Measurements from ENCODE around the gene COG5. TPM values are rescaled to one million over a fixed set of nuclear protein-coding genes. Genes with fewer than 3 reads are reported as not detected.

The COG5 gene
- total RNA-seq, 1 donor from 2014 or later: 39.6 TPM

- H3K36me3 ChIP-seq: no peaks in the 10 kb centered on the region
- TF ChIP-seq, protein P1, sequence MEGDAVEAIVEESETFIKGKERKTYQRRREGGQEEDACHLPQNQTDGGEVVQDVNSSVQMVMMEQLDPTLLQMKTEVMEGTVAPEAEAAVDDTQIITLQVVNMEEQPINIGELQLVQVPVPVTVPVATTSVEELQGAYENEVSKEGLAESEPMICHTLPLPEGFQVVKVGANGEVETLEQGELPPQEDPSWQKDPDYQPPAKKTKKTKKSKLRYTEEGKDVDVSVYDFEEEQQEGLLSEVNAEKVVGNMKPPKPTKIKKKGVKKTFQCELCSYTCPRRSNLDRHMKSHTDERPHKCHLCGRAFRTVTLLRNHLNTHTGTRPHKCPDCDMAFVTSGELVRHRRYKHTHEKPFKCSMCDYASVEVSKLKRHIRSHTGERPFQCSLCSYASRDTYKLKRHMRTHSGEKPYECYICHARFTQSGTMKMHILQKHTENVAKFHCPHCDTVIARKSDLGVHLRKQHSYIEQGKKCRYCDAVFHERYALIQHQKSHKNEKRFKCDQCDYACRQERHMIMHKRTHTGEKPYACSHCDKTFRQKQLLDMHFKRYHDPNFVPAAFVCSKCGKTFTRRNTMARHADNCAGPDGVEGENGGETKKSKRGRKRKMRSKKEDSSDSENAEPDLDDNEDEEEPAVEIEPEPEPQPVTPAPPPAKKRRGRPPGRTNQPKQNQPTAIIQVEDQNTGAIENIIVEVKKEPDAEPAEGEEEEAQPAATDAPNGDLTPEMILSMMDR (IDR thresholded peaks at IDR 0.05): no peak
These were observed 158.8 kb downstream of the COG5 start for GRCh38 chr7:107404740-107405537.

GRCh38 chr7:107398161-107398560 is 165.6 kb downstream of the COG5 start:
- no peak for ATAC-seq
- intact Hi-C loops (cut with DNase I): no loop called here
- no peak for DNase-seq
- no peaks in the 10 kb centered on the region for H3K36me3 ChIP-seq
- H3K4me1 ChIP-seq: no peaks in the 10 kb centered on the region
- no peak overlapping the region for H3K4me3 ChIP-seq
- TF ChIP-seq, protein P1 (IDR thresholded peaks at IDR 0.05): no peak
- no peak overlapping the region for H3K27ac ChIP-seq
- no peaks in the 10 kb centered on the region for H3K9me3 ChIP-seq
- H3K27me3 ChIP-seq: no peaks in the 10 kb centered on the region

More at GRCh38 chr7:107404740-107405537, 158.8 kb downstream of the COG5 start:
- H3K4me3 ChIP-seq: no peak overlapping the region
- DNase-seq (no peak), ATAC-seq (no peak)
- H3K27me3 ChIP-seq: no peaks in the 10 kb centered on the region
- intact Hi-C loops (cut with DNase I): no loop called here
- H3K27ac ChIP-seq: no peak overlapping the region
- no peaks in the 10 kb centered on the region for H3K4me1 ChIP-seq
- no peaks in the 10 kb centered on the region for H3K9me3 ChIP-seq

DNA sequence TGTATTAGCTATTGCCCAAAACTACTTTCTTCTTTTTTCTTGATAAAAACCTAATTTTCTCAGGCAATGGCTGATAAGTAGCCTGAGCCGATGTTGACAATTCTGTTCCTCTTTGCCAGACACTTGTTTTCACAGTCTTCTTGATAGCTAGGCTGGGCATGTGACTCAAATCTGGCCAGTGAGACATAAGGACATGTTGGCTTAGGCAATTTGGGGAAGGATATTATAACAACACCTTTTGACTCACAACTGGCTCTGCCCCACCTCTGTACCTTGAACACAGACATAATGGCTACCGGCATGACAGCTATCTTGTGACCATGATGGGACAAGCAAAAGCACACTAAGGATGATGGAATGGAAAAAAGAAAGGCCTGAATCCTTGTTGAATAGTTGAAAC is 166.7 kb downstream of the COG5 start:
- ATAC-seq (no peak), DNase-seq (no peak)
- H3K36me3 ChIP-seq: no peaks in the 10 kb centered on the region
- TF ChIP-seq, protein P1 (IDR thresholded peaks at IDR 0.05): no peak
- intact Hi-C loops (cut with DNase I): no loop called here
- no peak overlapping the region for H3K4me3 ChIP-seq
- H3K27me3 ChIP-seq: no peaks in the 10 kb centered on the region
- no peaks in the 10 kb centered on the region for H3K9me3 ChIP-seq
- no peak overlapping the region for H3K27ac ChIP-seq
- no peaks in the 10 kb centered on the region for H3K4me1 ChIP-seq

DNA sequence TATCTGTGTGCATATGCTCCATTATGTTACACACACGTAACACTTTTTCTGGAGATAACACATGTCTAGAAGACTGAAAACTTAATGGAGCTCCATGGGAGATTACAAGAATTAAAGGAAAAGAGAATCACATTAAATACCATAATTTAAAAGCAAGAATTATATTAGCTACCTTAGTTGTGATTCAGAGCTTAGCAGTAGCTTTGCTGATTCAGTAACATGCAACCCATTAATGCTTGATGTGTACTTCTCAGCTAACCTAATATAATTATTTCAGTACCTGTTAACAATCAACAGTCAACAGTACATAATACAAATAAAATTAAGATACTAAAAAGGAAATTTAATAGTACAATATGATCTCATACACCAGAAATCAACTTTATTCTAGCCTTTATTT is 167.6 kb downstream of the COG5 start:
- ATAC-seq (no peak), DNase-seq (no peak)
- Histone ChIP-seq H3K4me3 (no peak overlapping the region), H3K4me1 (no peaks in the 10 kb centered on the region), H3K9me3 (no peaks in the 10 kb centered on the region), H3K27me3 (no peaks in the 10 kb centered on the region), H3K27ac (no peak overlapping the region), H3K36me3 (no peaks in the 10 kb centered on the region)
- TF ChIP-seq, protein P1 (IDR thresholded peaks at IDR 0.05): no peak
- intact Hi-C loops (cut with DNase I): no loop called here

DNA sequence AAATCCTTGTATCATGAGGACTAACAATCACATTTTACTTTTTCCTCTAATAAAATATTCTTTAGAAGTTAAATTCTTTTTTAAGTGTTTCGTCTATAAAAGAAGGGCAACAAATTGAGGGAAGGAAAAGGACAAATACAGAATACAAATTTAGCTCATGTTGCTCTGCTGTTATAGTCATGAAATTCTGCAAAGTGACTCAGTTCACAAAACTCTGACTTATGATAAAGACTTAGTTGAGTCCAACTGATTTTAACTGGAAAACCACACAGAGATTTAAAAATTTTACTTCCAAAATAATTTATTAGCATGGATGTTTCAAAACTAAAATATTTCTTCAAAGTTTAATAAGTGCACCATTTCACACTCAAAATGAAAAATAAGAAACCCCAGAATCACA is 168.9 kb downstream of the COG5 start:
- DNase-seq (no peak), ATAC-seq (no peak)
- Histone ChIP-seq H3K4me3 (no peak overlapping the region), H3K27me3 (no peaks in the 10 kb centered on the region), H3K27ac (no peak overlapping the region), H3K36me3 (no peaks in the 10 kb centered on the region), H3K9me3 (no peaks in the 10 kb centered on the region), H3K4me1 (no peaks in the 10 kb centered on the region)
- intact Hi-C loops (cut with DNase I): no loop called here
- TF ChIP-seq, protein P1 (IDR thresholded peaks at IDR 0.05): no peak
